HL-60 (cell line): Measurements from ENCODE around the gene IMMP2L.

Experiments used
- DNase-seq, 2 experiments: peaks; one replicate each; pipeline ENCODE4 v3.0.0-alpha.2; 2010 to 2020; ENCODE audit warnings: low read depth in 1 of 2, low spot score in 1 of 2
- H3K27ac ChIP-seq: fragments of 250-450 bp; sonication (Bioruptor Pico); replicated peaks from 2 replicates; pipeline ENCODE4 v1.5.1; 2020; ENCODE audit warnings: mild to moderate bottlenecking, moderate library complexity
- H3K27me3 ChIP-seq: fragments of 250-450 bp; sonication (Bioruptor Pico); 2 replicates; pipeline ENCODE4 v1.5.1; 2021; ENCODE audit warnings: mild to moderate bottlenecking, moderate library complexity; ENCODE audit not compliant: insufficient read depth, poor library complexity, severe bottlenecking
- H3K4me3 ChIP-seq: replicated peaks from 2 replicates; pipeline ENCODE4 v1.5.1; 2011; ENCODE audit warnings: mild to moderate bottlenecking, control low read depth, low read length; ENCODE audit not compliant: insufficient read depth
- GABPA ChIP-seq: IDR thresholded peaks from 2 replicates; pipeline ENCODE4 v1.6.1; 2012; ENCODE audit warnings: low read depth
- POLR2AphosphoS5 ChIP-seq: IDR thresholded peaks from 2 replicates; pipeline ENCODE4 v1.6.1; 2012; ENCODE audit warnings: low read depth
- SPI1 ChIP-seq: IDR thresholded peaks from 2 replicates; pipeline ENCODE4 v1.6.1; 2012; ENCODE audit warnings: low read depth, mild to moderate bottlenecking, borderline replicate concordance
- TF ChIP-seq, protein P1 (sequence below): IDR thresholded peaks from 2 replicates; pipeline ENCODE4 v1.6.1; 2012; ENCODE audit warnings: low read depth; ENCODE audit not compliant: insufficient replicate concordance
- TF ChIP-seq, protein P2 (sequence below): IDR thresholded peaks from one replicate; pipeline ENCODE4 v1.5.1; 2011; ENCODE audit warnings: low read length, control low read depth, inconsistent platforms; ENCODE audit not compliant: insufficient read depth

IMMP2L gene

DNA sequence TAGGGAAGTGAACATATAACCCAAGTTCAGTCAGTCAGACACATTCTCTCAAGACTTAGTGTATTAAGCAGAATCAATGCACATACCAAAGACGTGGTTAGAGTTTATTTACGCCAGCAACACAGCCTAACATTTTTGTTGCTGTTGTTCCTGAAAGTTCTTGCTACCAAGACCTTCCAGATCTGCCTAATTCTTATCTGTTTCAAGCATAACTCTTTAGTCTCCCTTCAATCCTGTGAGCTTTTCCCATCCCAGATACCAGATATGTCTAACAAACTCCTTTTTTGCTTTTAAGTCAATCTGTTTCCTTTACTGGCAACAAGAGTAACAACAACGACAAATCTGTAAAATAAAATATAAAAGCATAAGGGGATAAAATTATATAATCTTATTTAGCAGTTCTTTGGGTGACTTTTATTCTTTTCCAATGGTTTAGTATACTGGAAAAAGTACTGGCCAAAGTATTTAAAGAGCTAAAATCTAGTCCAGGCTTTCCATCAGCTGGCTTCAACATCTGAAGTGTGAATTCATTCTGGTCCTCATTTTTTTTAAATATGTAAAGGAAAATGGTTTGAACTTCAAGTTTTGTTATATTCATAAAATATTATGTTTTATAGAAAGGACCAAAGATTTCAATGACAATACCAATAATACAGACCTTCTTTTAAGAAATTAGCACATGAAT lies 193.8 kb downstream of the IMMP2L start:
- TF ChIP-seq POLR2AphosphoS5 (no peak), GABPA (no peak), SPI1 (no peak)
- TF ChIP-seq, protein P1, sequence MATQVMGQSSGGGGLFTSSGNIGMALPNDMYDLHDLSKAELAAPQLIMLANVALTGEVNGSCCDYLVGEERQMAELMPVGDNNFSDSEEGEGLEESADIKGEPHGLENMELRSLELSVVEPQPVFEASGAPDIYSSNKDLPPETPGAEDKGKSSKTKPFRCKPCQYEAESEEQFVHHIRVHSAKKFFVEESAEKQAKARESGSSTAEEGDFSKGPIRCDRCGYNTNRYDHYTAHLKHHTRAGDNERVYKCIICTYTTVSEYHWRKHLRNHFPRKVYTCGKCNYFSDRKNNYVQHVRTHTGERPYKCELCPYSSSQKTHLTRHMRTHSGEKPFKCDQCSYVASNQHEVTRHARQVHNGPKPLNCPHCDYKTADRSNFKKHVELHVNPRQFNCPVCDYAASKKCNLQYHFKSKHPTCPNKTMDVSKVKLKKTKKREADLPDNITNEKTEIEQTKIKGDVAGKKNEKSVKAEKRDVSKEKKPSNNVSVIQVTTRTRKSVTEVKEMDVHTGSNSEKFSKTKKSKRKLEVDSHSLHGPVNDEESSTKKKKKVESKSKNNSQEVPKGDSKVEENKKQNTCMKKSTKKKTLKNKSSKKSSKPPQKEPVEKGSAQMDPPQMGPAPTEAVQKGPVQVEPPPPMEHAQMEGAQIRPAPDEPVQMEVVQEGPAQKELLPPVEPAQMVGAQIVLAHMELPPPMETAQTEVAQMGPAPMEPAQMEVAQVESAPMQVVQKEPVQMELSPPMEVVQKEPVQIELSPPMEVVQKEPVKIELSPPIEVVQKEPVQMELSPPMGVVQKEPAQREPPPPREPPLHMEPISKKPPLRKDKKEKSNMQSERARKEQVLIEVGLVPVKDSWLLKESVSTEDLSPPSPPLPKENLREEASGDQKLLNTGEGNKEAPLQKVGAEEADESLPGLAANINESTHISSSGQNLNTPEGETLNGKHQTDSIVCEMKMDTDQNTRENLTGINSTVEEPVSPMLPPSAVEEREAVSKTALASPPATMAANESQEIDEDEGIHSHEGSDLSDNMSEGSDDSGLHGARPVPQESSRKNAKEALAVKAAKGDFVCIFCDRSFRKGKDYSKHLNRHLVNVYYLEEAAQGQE: no peak
- TF ChIP-seq, protein P2, sequence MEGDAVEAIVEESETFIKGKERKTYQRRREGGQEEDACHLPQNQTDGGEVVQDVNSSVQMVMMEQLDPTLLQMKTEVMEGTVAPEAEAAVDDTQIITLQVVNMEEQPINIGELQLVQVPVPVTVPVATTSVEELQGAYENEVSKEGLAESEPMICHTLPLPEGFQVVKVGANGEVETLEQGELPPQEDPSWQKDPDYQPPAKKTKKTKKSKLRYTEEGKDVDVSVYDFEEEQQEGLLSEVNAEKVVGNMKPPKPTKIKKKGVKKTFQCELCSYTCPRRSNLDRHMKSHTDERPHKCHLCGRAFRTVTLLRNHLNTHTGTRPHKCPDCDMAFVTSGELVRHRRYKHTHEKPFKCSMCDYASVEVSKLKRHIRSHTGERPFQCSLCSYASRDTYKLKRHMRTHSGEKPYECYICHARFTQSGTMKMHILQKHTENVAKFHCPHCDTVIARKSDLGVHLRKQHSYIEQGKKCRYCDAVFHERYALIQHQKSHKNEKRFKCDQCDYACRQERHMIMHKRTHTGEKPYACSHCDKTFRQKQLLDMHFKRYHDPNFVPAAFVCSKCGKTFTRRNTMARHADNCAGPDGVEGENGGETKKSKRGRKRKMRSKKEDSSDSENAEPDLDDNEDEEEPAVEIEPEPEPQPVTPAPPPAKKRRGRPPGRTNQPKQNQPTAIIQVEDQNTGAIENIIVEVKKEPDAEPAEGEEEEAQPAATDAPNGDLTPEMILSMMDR: no peak
- no peaks in the 10 kb centered on the region for H3K27me3 ChIP-seq
- no peak overlapping the region for H3K4me3 ChIP-seq
- no peak for DNase-seq
- no peak overlapping the region for H3K27ac ChIP-seq

DNA sequence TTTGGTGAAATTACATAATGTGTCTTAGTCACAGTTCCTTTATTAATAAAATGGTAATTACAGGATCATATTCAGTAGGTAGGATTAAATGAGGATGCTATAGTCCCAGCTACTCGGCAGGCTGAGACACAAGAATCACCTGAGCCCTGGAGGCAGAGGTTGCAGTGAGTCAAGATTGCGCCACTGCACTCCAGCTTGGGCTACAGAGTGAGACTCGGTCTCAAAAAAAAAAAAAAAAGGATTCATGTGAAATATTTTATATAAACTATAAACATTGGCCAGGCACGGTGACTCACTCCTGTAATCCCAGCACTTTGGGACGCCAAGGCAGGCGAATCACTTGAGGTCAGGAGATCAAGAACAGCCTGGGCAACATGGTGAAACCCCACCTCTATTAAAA lies 197.9 kb downstream of the IMMP2L start:
- Histone ChIP-seq H3K27me3 (no peaks in the 10 kb centered on the region), H3K27ac (no peak overlapping the region), H3K4me3 (no peak overlapping the region)
- TF ChIP-seq POLR2AphosphoS5 (no peak), SPI1 (no peak), GABPA (no peak)
- TF ChIP-seq, protein P2: no peak
- TF ChIP-seq, protein P1: no peak
- DNase-seq: no peak

GRCh38 chr7:111363099-111363498 lies 199.2 kb downstream of the IMMP2L start:
- H3K27ac ChIP-seq: no peak overlapping the region
- no peak for DNase-seq
- no peak overlapping the region for H3K4me3 ChIP-seq
- no peak for TF ChIP-seq GABPA
- TF ChIP-seq, protein P1: no peak
- TF ChIP-seq POLR2AphosphoS5: no peak
- no peak for TF ChIP-seq SPI1
- H3K27me3 ChIP-seq: no peaks in the 10 kb centered on the region
